Smooth muscle cell (in vitro differentiated cells): ENCODE data around the gene IMMT. TPM values are rescaled to one million over a fixed set of nuclear protein-coding genes. Genes with fewer than 3 reads are reported as not detected.

ENCODE experiments used
- DNase-seq: peaks from one replicate; lab custom pipeline; 2025; ENCODE audit not compliant: unreplicated experiment; lab: John Stamatoyannopoulos, UW
- H2AFZ ChIP-seq: fragments of 200-600 bp; sonication (generic); 2 replicates; pipeline ENCODE4 v1.6.0; 2016; ENCODE audit warnings: antibody characterized with exemption, low read depth, mild to moderate bottlenecking
- H3F3A ChIP-seq: fragments of 200-600 bp; sonication (generic); 2 replicates; pipeline ENCODE4 v1.6.0; 2017; ENCODE audit warnings: antibody characterized with exemption, low read depth
- H3K27ac ChIP-seq: fragments of 200-600 bp; sonication (generic); 2 replicates; pipeline ENCODE4 v1.5.1; 2016; ENCODE audit warnings: low read depth, mild to moderate bottlenecking
- H3K27me3 ChIP-seq: fragments of 200-600 bp; sonication (generic); 2 replicates; pipeline ENCODE4 v1.6.1; 2016; ENCODE audit warnings: low read depth, mild to moderate bottlenecking
- H3K36me3 ChIP-seq: fragments of 200-600 bp; sonication (generic); 2 replicates; pipeline ENCODE4 v1.5.1; 2016; ENCODE audit warnings: low read depth
- H3K4me1 ChIP-seq: fragments of 200-600 bp; sonication (generic); 2 replicates; pipeline ENCODE4 v1.5.1; 2016; ENCODE audit warnings: low read depth
- H3K4me2 ChIP-seq: fragments of 200-600 bp; sonication (generic); 2 replicates; pipeline ENCODE4 v1.6.0; 2016; ENCODE audit warnings: mild to moderate bottlenecking
- H3K4me3 ChIP-seq: fragments of 200-600 bp; sonication (generic); 2 replicates; pipeline ENCODE4 v1.5.1; 2016; ENCODE audit warnings: mild to moderate bottlenecking
- H3K79me2 ChIP-seq: fragments of 200-600 bp; sonication (generic); 2 replicates; pipeline ENCODE4 v1.6.0; 2016; ENCODE audit warnings: low read depth, mild to moderate bottlenecking
- H3K9ac ChIP-seq: fragments of 200-600 bp; sonication (generic); 2 replicates; pipeline ENCODE4 v1.6.0; 2016; ENCODE audit warnings: low read depth
- H3K9me3 ChIP-seq: fragments of 200-600 bp; sonication (generic); replicated peaks from 2 replicates; pipeline ENCODE4 v1.5.1; 2016; ENCODE audit warnings: low read depth
- H4K20me1 ChIP-seq: fragments of 200-600 bp; sonication (generic); 2 replicates; pipeline ENCODE4 v1.6.0; 2016; ENCODE audit warnings: low read depth
- CTCF ChIP-seq: fragments of 200-600 bp; sonication (generic); IDR thresholded peaks from 2 replicates; pipeline ENCODE4 v1.5.1; 2017; ENCODE audit warnings: borderline replicate concordance, mild to moderate bottlenecking, antibody characterized with exemption; ENCODE audit not compliant: insufficient read depth, poor library complexity, severe bottlenecking
- WGBS: methylation state at CpG from one replicate; pipeline ENCODE4 v1.1.7; 2016; ENCODE audit warnings: low lambda C conversion rate; 5-methylcytosine and 5-hydroxymethylcytosine counted together
- polyA plus RNA-seq: library from polyadenylated mRNA; unstranded; fragments of >200 nt; fragmentation: Nextera tagmentation; extraction: Ambion mirVana; gene quantifications from 2 replicates; pipeline ENCODE4 v1.2.1, GENCODE V29; 2016
- total RNA-seq: library from RNA; depleted of rRNA; stranded (reverse); fragments of >200 nt; gene quantifications from 2 replicates; pipeline ENCODE4 v1.2.3, GENCODE V29; 2014

IMMT gene
- total and polyA plus RNA-seq, 2 experiments from 2014 or later = 71.1 to 74.5 TPM

- no peaks in the 10 kb centered on the region for H3K27me3 ChIP-seq
- H4K20me1 ChIP-seq = no peaks in the 10 kb centered on the region
- H3K4me3 ChIP-seq = no peak overlapping the region
- 100% methylated on average over 5 of the region's 5 CpGs for WGBS
- H3K27ac ChIP-seq = no peak overlapping the region
- no peaks in the 10 kb centered on the region for H3K9me3 ChIP-seq
- H2AFZ ChIP-seq = no peak overlapping the region
- no peak overlapping the region for H3K9ac ChIP-seq
- no peaks in the 10 kb centered on the region for H3K4me1 ChIP-seq
- H3K36me3 ChIP-seq = peaks cover 59% of the 10 kb centered on the region
- no peak overlapping the region for H3K4me2 ChIP-seq
- H3K79me2 ChIP-seq = no peaks in the 10 kb centered on the region
- no peaks in the 10 kb centered on the region for H3F3A ChIP-seq
- no peak for DNase-seq
- no peak for TF ChIP-seq CTCF
Measured at GRCh38 chr2:86135653-86136052, 59.6 kb downstream of the IMMT start.

DNA sequence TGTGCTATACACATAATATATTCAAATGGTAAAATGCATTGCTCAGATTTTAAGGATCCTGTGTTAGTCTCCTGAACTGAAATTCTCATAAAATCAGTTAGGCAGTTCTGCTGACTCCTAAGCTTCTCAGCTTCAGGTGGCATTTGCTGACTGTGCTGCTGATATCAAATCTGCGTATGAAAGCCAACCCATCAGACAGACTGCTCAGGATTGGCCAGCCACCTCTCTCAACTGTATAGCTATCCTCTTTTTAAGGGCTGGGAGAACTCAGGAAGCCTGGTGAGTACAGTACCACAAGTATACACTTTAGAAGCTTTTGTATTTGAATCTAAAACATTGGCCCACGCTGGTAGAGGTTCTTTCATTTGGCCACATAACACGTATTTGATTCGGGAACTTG lies 60.6 kb downstream of the IMMT start:
- Histone ChIP-seq H3F3A (no peaks in the 10 kb centered on the region), H3K9ac (no peak overlapping the region), H3K79me2 (no peaks in the 10 kb centered on the region), H4K20me1 (no peaks in the 10 kb centered on the region), H3K9me3 (no peaks in the 10 kb centered on the region), H3K27ac (no peak overlapping the region), H3K36me3 (peaks cover 59% of the 10 kb centered on the region), H3K27me3 (no peaks in the 10 kb centered on the region), H3K4me3 (no peak overlapping the region), H3K4me1 (no peaks in the 10 kb centered on the region), H3K4me2 (no peak overlapping the region), H2AFZ (no peak overlapping the region)
- DNase-seq = no peak
- no peak for TF ChIP-seq CTCF
- 97% methylated on average over 4 of the region's 4 CpGs for WGBS

- H3K9ac ChIP-seq = no peak overlapping the region
- no peak overlapping the region for H3K27ac ChIP-seq
- no peaks in the 10 kb centered on the region for H3K79me2 ChIP-seq
- DNase-seq = no peak
- H3K27me3 ChIP-seq = no peaks in the 10 kb centered on the region
- no peaks in the 10 kb centered on the region for H3F3A ChIP-seq
- H3K4me1 ChIP-seq = no peaks in the 10 kb centered on the region
- H4K20me1 ChIP-seq = no peaks in the 10 kb centered on the region
- peaks cover 73% of the 10 kb centered on the region for H3K36me3 ChIP-seq
- no peak overlapping the region for H3K4me3 ChIP-seq
- no peak overlapping the region for H2AFZ ChIP-seq
- TF ChIP-seq CTCF = no peak
- WGBS = 96% methylated on average over 5 of the region's 5 CpGs
- no peak overlapping the region for H3K4me2 ChIP-seq
- no peaks in the 10 kb centered on the region for H3K9me3 ChIP-seq
Measured at GRCh38 chr2:86124683-86125082, 70.6 kb downstream of the IMMT start.

- H3K4me1 ChIP-seq = no peaks in the 10 kb centered on the region
- no peaks in the 10 kb centered on the region for H4K20me1 ChIP-seq
- H3K4me2 ChIP-seq = no peak overlapping the region
- no peaks in the 10 kb centered on the region for H3K27me3 ChIP-seq
- H3K27ac ChIP-seq = no peak overlapping the region
- no peak overlapping the region for H3K9ac ChIP-seq
- 96% methylated on average over 5 of the region's 5 CpGs for WGBS
- no peaks in the 10 kb centered on the region for H3K9me3 ChIP-seq
- no peak for TF ChIP-seq CTCF
- H3K79me2 ChIP-seq = no peaks in the 10 kb centered on the region
- H3K36me3 ChIP-seq = peaks cover 75% of the 10 kb centered on the region
- no peaks in the 10 kb centered on the region for H3F3A ChIP-seq
- DNase-seq = no peak
- H3K4me3 ChIP-seq = no peak overlapping the region
- H2AFZ ChIP-seq = no peak overlapping the region
Measured at GRCh38 chr2:86123328-86123925, 71.8 kb downstream of the IMMT start.
